Inflammatory macrophage treated with lipopolysaccharide for 1 hour (primary cell): ENCODE data around the gene GAGE12G.
"Not testable (repeated sequence)": the region's sequence is repeated elsewhere in the genome, so short reads cannot be mapped to it uniquely, and the experiment has no call there.

Experiments used
- DNase-seq, 2 donors: peaks; one replicate each; pipeline ENCODE4 v3.0.0-alpha.2; 2020 to 2022

The GAGE12G gene

GRCh38 chrX:49570100-49570499, at the start of gene GAGE12G:
GAGE12G (plus strand) TSS chrX:49570400; CDS start chrX:49571555, 1,155 bp downstream.
- DNase-seq = not testable (repeated sequence)

GRCh38 chrX:49531877-49532276, 38.3 kb upstream of the GAGE12G start, which contains the start of gene GAGE12C:
GAGE12C (plus strand) TSS chrX:49532177; CDS start chrX:49533332, 1,155 bp downstream.
- not testable (repeated sequence) for DNase-seq

GRCh38 chrX:49541433-49541832, 28.8 kb upstream of the GAGE12G start, which contains the start of gene GAGE12D:
GAGE12D (plus strand) TSS chrX:49541733; CDS start chrX:49542888, 1,155 bp downstream.
- not testable (repeated sequence) for DNase-seq

GRCh38 chrX:49550989-49551388, 19.2 kb upstream of the GAGE12G start, which contains the start of gene GAGE12E:
GAGE12E (plus strand) TSS chrX:49551289; CDS start chrX:49552444, 1,155 bp downstream.
- not testable (repeated sequence) for DNase-seq

GRCh38 chrX:49560542-49560941, 9.7 kb upstream of the GAGE12G start, which contains the start of gene GAGE12F:
GAGE12F (plus strand) TSS chrX:49560842; CDS start chrX:49561997, 1,155 bp downstream.
- DNase-seq = not testable (repeated sequence)

- DNase-seq = not testable (repeated sequence)
These were observed 1.5 kb upstream of the GAGE12G start for GRCh38 chrX:49568728-49569127.

GRCh38 chrX:49569152-49569551, 1.0 kb upstream of the GAGE12G start:
- not testable (repeated sequence) for DNase-seq

GRCh38 chrX:49579649-49580048, 9.4 kb downstream of the GAGE12G start, which contains the start of gene GAGE12H:
GAGE12H (plus strand) TSS chrX:49579949; CDS start chrX:49581104, 1,155 bp downstream.
- not testable (repeated sequence) for DNase-seq

- not testable (repeated sequence) for DNase-seq
These were observed 19.0 kb downstream of the GAGE12G start, which contains the start of gene GAGE2A for GRCh38 chrX:49589196-49589595. GAGE2A (plus strand) TSS chrX:49589496; CDS start chrX:49590651, 1,155 bp downstream.

GRCh38 chrX:49589769-49590478, 19.7 kb downstream of the GAGE12G start:
- not testable (repeated sequence) for DNase-seq

- not testable (repeated sequence) for DNase-seq
These were observed 20.3 kb downstream of the GAGE12G start for GRCh38 chrX:49590488-49590887.

GRCh38 chrX:49598720-49599119, 28.5 kb downstream of the GAGE12G start, which contains the start of gene GAGE1:
GAGE1 (plus strand) TSS chrX:49599020; CDS start chrX:49600175, 1,155 bp downstream.
- not testable (repeated sequence) for DNase-seq

- no peak for DNase-seq
These were observed 40.6 kb downstream of the GAGE12G start for GRCh38 chrX:49610718-49611310.

GRCh38 chrX:49618574-49618973, 48.4 kb downstream of the GAGE12G start:
- DNase-seq = no peak
